Tibial nerve (tissue), 4 donors: ENCODE data around the gene WFDC11.
"Not testable (repeated sequence)": the region's sequence is repeated elsewhere in the genome, so short reads cannot be mapped to it uniquely, and the experiment has no call there.

ENCODE experiments used
- EP300 ChIP-seq, 2 donors: sonication (generic); formaldehyde crosslinking; IDR thresholded peaks; one replicate each; pipeline ENCODE4 v1.6.1; 2017; ENCODE audit warnings: antibody characterized with exemption in 2 of 2, mild to moderate bottlenecking in 1 of 2
- POLR2A ChIP-seq, 2 donors: fragments of 450-650 bp; IDR thresholded peaks; one replicate each; pipeline ENCODE4 v1.6.1; 2017; ENCODE audit warnings: antibody characterized with exemption in 2 of 2, mild to moderate bottlenecking in 2 of 2, moderate library complexity in 2 of 2
- TF ChIP-seq, protein P1 (sequence below), 5 experiments: fragments of 200-600 bp in 3 of 5; fragments of 450-650 bp in 2 of 5; sonication (generic) in 3 of 5; IDR thresholded peaks; one replicate each; pipeline ENCODE4 v1.5.1; 2016 to 2019; ENCODE audit warnings: antibody characterized with exemption in 5 of 5, mild to moderate bottlenecking in 3 of 5, moderate library complexity in 2 of 5

DNA sequence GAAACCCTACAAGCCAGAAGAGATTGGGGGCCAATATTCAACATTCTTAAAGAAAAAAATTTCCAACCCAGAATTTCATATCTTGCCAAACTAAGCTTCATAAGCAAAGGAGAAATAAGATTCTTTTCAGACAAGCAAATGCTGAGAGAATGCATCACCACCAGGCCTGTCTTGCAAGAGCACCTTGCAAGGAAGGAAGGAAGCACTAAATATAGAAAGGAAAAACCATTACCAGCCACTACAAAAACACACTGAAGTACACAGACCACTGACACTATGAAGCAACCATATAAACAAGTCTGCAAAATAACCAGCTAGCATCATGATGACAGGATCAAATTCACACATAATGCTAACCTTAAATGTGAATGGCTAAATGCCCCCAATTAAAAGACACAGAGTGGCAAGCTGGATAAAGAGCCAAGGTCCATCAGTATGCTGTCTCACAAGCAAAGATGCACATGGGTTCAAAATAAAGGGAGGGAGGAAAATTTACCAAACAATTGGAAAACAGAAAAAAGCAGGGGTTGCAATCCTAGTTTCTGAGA is 46.2 kb upstream of the WFDC11 start:
- TF ChIP-seq, protein P1, sequence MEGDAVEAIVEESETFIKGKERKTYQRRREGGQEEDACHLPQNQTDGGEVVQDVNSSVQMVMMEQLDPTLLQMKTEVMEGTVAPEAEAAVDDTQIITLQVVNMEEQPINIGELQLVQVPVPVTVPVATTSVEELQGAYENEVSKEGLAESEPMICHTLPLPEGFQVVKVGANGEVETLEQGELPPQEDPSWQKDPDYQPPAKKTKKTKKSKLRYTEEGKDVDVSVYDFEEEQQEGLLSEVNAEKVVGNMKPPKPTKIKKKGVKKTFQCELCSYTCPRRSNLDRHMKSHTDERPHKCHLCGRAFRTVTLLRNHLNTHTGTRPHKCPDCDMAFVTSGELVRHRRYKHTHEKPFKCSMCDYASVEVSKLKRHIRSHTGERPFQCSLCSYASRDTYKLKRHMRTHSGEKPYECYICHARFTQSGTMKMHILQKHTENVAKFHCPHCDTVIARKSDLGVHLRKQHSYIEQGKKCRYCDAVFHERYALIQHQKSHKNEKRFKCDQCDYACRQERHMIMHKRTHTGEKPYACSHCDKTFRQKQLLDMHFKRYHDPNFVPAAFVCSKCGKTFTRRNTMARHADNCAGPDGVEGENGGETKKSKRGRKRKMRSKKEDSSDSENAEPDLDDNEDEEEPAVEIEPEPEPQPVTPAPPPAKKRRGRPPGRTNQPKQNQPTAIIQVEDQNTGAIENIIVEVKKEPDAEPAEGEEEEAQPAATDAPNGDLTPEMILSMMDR (IDR thresholded peaks at IDR 0.05), result not testable (repeated sequence)
- TF ChIP-seq POLR2A, EP300 (IDR thresholded peaks at IDR 0.05): not testable (repeated sequence)
